Glutamatergic neuron (in vitro differentiated cells): ENCODE data around the gene PPP1R15B. TPM values are rescaled to one million over a fixed set of nuclear protein-coding genes. Genes with fewer than 3 reads are reported as not detected.

Experiments used
- DNase-seq: peaks from one replicate; pipeline ENCODE4 v3.0.0; 2022
- H3K27ac Mint-ChIP-seq: one replicate; pipeline ENCODE4 v1.8.0; 2020; ENCODE audit warnings: mild to moderate bottlenecking, mixed read lengths, inconsistent platforms; ENCODE audit not compliant: unreplicated experiment
- H3K27me3 Mint-ChIP-seq: one replicate; pipeline ENCODE4 v1.8.0; 2020; ENCODE audit warnings: mild to moderate bottlenecking, moderate library complexity, mixed read lengths, inconsistent platforms; ENCODE audit not compliant: unreplicated experiment
- H3K36me3 Mint-ChIP-seq: one replicate; pipeline ENCODE4 v1.8.0; 2020; ENCODE audit warnings: mild to moderate bottlenecking, mixed read lengths, inconsistent platforms; ENCODE audit not compliant: unreplicated experiment
- H3K4me1 Mint-ChIP-seq: one replicate; pipeline ENCODE4 v1.8.0; 2020; ENCODE audit warnings: mild to moderate bottlenecking, low read depth, mixed read lengths, inconsistent platforms; ENCODE audit not compliant: unreplicated experiment
- H3K4me3 Mint-ChIP-seq: one replicate; pipeline ENCODE4 v1.8.0; 2020; ENCODE audit warnings: mild to moderate bottlenecking, mixed read lengths, inconsistent platforms; ENCODE audit not compliant: unreplicated experiment
- H3K9me3 Mint-ChIP-seq: one replicate; pipeline ENCODE4 v1.8.0; 2020; ENCODE audit warnings: mild to moderate bottlenecking, moderate library complexity, mixed read lengths, inconsistent platforms; ENCODE audit not compliant: unreplicated experiment
- CTCF ChIP-seq: fragments of 200-600 bp; sonication (generic); IDR thresholded peaks from one replicate; pipeline ENCODE4 v1.5.0; 2021; ENCODE audit not compliant: partially characterized antibody, unreplicated experiment
- total RNA-seq: library from RNA; stranded (reverse); fragmentation: NEBNext Ultra II Directional; extraction: Animal tissue kit (Norgen Biotek cat#: 25700); gene quantifications from one replicate; pipeline ENCODE4 v1.2.1, GENCODE V29; 2021; ENCODE audit not compliant: unreplicated experiment

PPP1R15B gene
- total RNA-seq, 1 donor from 2014 or later, result 45.3 TPM

GRCh38 chr1:204376465-204376864 lies 35.2 kb downstream of the PPP1R15B start:
- no peaks in the 10 kb centered on the region for H3K4me1 Mint-ChIP-seq
- DNase-seq, result no peak
- no peak overlapping the region for H3K27ac Mint-ChIP-seq
- no peaks in the 10 kb centered on the region for H3K9me3 Mint-ChIP-seq
- H3K4me3 Mint-ChIP-seq, result no peak overlapping the region
- no peak for TF ChIP-seq CTCF
- peaks cover 15% of the 10 kb centered on the region for H3K27me3 Mint-ChIP-seq
- H3K36me3 Mint-ChIP-seq, result no peaks in the 10 kb centered on the region

GRCh38 chr1:204373911-204374310 lies 37.7 kb downstream of the PPP1R15B start:
- no peak for DNase-seq
- H3K36me3 Mint-ChIP-seq, result no peaks in the 10 kb centered on the region
- no peak overlapping the region for H3K4me3 Mint-ChIP-seq
- H3K4me1 Mint-ChIP-seq, result no peaks in the 10 kb centered on the region
- H3K27ac Mint-ChIP-seq, result no peak overlapping the region
- H3K9me3 Mint-ChIP-seq, result no peaks in the 10 kb centered on the region
- TF ChIP-seq CTCF, result no peak
- H3K27me3 Mint-ChIP-seq, result peaks cover 13% of the 10 kb centered on the region

- H3K4me3 Mint-ChIP-seq, result no peak overlapping the region
- no peak overlapping the region for H3K27ac Mint-ChIP-seq
- no peak for DNase-seq
- H3K36me3 Mint-ChIP-seq, result no peaks in the 10 kb centered on the region
- no peaks in the 10 kb centered on the region for H3K4me1 Mint-ChIP-seq
- H3K9me3 Mint-ChIP-seq, result no peaks in the 10 kb centered on the region
- TF ChIP-seq CTCF, result no peak
- H3K27me3 Mint-ChIP-seq, result peaks cover 9% of the 10 kb centered on the region
Measured at GRCh38 chr1:204370176-204370575, 41.4 kb downstream of the PPP1R15B start.

- H3K9me3 Mint-ChIP-seq, result no peaks in the 10 kb centered on the region
- no peak for TF ChIP-seq CTCF
- H3K4me1 Mint-ChIP-seq, result no peaks in the 10 kb centered on the region
- peaks cover 9% of the 10 kb centered on the region for H3K27me3 Mint-ChIP-seq
- DNase-seq, result no peak
- H3K4me3 Mint-ChIP-seq, result no peak overlapping the region
- no peaks in the 10 kb centered on the region for H3K36me3 Mint-ChIP-seq
- no peak overlapping the region for H3K27ac Mint-ChIP-seq
Measured at GRCh38 chr1:204368996-204369726, 42.5 kb downstream of the PPP1R15B start.

- H3K4me3 Mint-ChIP-seq, result no peak overlapping the region
- peaks cover 9% of the 10 kb centered on the region for H3K27me3 Mint-ChIP-seq
- no peaks in the 10 kb centered on the region for H3K36me3 Mint-ChIP-seq
- no peak for DNase-seq
- no peak for TF ChIP-seq CTCF
- no peak overlapping the region for H3K27ac Mint-ChIP-seq
- no peaks in the 10 kb centered on the region for H3K4me1 Mint-ChIP-seq
- H3K9me3 Mint-ChIP-seq, result no peaks in the 10 kb centered on the region
Measured at GRCh38 chr1:204367956-204368355, 43.7 kb downstream of the PPP1R15B start.
